Measurements from ENCODE around the gene CDC34.

GRCh38 chr19:580274-580835, 48.8 kb downstream of the CDC34 start:
- TF ChIP-seq CTCF (conservative IDR thresholded peaks at IDR 0.05; ENCODE audit: low read depth, low read length) (no peak), EZH2 (IDR thresholded peaks at IDR 0.05; ENCODE audit: borderline replicate concordance, low read depth, low read length, poor library complexity, severe bottlenecking) (no peak)

All from A673 (cell line).